GM19099 (cell line): ENCODE data around the gene CD82.

Experiments
- POLR2A ChIP-seq: IDR thresholded peaks from 3 replicates; pipeline ENCODE4 v1.6.1; 2011; ENCODE audit warnings: low read depth; ENCODE audit not compliant: insufficient read length; ENCODE audit errors: extremely low read depth

The CD82 gene

GRCh38 chr11:44600261-44600660 is 34.8 kb downstream of the CD82 start:
- no peak for TF ChIP-seq POLR2A

- TF ChIP-seq POLR2A, result no peak
Measured at GRCh38 chr11:44600839-44601383, 35.4 kb downstream of the CD82 start.

GRCh38 chr11:44601471-44602370 is 36.3 kb downstream of the CD82 start:
- TF ChIP-seq POLR2A, result peak; percentile 12

- TF ChIP-seq POLR2A, result no peak
Measured at GRCh38 chr11:44602891-44603310, 37.4 kb downstream of the CD82 start.

GRCh38 chr11:44604171-44604581 is 38.7 kb downstream of the CD82 start:
- no peak for TF ChIP-seq POLR2A

GRCh38 chr11:44605068-44605708 is 39.7 kb downstream of the CD82 start:
- TF ChIP-seq POLR2A, result no peak

- no peak for TF ChIP-seq POLR2A
Measured at GRCh38 chr11:44605965-44606364, 40.5 kb downstream of the CD82 start.

GRCh38 chr11:44606472-44606871 is 41.0 kb downstream of the CD82 start:
- no peak for TF ChIP-seq POLR2A

GRCh38 chr11:44607319-44607962 is 42.0 kb downstream of the CD82 start:
- no peak for TF ChIP-seq POLR2A

- TF ChIP-seq POLR2A, result no peak
Measured at GRCh38 chr11:44607987-44608386, 42.5 kb downstream of the CD82 start.

- peak; percentile 15 for TF ChIP-seq POLR2A
Measured at GRCh38 chr11:44608651-44608990, 43.2 kb downstream of the CD82 start.

- TF ChIP-seq POLR2A, result peak; percentile 12
Measured at GRCh38 chr11:44608991-44609782, 43.7 kb downstream of the CD82 start.

- no peak for TF ChIP-seq POLR2A
Measured at GRCh38 chr11:44609783-44610155, 44.3 kb downstream of the CD82 start.

GRCh38 chr11:44610186-44610955 is 44.9 kb downstream of the CD82 start:
- no peak for TF ChIP-seq POLR2A
